T-helper 22 cell (primary cell): ENCODE results near the gene CFAP43.
A peak's percentile ranks its signal among the peaks of the same experiment; 100 is the strongest.
"Not testable (repeated sequence)": the region's sequence is repeated elsewhere in the genome, so short reads cannot be mapped to it uniquely, and the experiment has no call there.

ENCODE experiments used
- DNase-seq: peaks from one replicate; pipeline ENCODE4 v3.0.0-alpha.2; 2020; ENCODE audit warnings: low read depth

Gene CFAP43

DNA sequence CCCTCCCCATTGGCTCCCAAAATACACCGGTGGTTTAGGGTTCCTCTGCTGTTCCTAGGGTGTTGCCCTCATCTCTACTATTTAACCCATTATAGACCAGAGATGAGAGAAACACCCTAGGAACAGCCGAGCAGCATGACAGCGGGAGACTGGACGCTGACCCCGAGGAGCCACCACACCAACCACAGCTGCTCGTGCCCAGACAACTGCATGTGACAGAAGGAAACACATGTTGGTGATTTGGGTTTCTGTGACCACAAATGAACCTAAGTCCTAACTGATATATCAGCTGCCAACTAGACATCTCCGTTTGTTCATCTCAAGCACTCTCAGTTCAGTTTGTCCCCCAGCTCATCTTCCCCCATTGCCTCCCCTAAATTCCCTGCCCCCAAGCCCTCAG lies 13.4 kb downstream of the CFAP43 start:
- no peak for DNase-seq

DNA sequence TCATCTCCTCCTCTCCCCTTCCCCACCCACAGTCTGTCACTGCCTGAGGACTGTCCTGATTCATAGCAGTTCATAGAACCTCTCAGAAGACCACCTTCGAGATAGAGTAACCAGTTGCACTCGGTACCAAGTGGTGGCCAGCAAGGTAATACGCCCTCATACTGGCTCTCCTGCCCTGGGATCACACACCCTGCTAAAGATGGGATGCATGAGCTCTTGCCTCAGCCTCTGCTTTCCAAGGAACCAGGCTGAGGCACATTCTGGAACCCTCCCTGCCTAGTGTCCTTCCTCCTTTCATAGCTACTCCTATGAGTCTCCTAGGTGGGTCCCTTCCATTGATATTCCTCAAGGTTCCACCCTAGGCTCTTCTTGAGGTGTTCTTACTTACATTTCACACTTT lies 15.5 kb downstream of the CFAP43 start:
- DNase-seq = no peak

DNA sequence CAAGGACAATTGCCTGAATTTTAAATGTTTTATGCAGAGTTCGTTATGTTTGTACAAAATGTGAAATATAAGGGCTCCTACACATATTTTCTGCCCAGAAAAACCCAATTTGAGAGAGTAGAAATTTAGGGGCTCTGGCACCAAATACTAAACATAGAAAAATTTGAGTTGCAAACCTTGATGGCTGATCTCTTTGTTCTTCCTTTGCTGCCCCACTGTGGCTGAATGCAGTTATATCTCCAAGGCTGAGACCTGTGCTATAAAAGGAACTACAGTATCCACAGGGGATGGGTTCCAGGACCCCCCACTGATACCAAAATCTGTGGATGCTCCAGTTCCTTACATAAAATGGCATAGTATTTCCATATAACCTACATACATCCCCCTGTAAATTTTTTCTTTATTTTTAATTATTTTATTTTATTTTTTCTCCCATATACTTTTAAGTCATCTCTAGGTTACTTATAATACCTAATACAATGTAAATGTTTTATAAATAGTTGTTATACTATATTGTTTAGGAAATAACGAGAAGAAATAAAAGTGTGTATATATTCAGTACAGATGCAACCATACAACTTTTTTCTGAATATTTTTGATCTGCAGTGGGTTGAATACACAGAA lies 22.5 kb downstream of the CFAP43 start:
- peak; percentile 7 for DNase-seq

DNA sequence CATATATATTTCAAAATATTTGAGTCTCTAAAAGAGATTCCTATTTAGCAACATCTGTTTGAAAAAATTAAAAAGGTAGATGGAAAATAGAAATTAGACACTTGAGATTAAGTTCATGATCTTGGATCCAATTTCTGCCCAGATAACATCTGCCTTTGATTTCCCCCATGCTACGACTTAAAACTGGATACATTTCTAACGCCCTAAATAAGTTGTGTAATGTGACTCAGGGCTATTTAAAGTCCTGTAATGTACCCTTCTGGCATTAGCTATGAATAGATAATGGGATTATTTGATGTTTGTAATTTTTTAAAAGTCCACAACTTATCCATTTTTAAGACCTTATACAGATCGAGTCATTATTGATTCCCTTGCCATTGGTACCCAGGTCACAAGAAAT lies 23.4 kb downstream of the CFAP43 start:
- no peak for DNase-seq

DNA sequence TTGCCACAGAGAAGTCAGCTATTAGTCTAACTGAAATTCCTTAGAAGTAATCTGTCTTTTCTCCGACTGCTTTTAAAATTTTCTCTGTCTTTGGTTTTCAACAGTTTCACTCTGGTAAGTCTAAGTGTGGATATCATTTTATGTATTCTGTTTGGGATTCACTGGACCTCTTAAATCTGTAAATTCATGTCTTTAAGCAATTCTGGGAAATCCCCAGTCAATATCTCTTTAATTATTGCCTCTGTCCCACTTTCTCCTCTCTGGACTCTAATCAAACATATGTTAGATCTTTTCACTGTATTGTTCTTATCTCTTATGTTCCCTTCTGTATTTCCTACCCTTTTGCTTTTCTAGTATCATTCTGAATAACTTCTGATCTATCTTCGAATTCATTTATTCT lies 29.9 kb downstream of the CFAP43 start:
- DNase-seq = no peak

DNA sequence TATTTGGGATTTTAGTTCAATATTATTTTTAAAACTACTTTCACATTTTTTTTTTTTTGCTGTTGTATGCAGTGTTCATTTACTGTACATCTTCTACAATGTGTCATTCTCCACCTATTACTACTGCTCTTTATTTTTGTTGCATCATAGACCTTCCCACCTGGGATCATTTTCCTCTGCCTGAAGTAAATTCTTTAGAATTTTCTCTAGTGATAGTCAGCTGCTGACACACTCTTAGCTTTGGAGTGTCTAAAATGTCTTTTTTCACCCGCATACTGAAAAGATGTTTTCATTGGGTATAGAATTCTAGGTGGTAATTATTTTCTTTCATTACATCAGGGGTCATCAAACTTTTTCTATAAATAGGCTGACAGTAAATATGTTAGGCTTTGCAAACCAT lies 30.5 kb downstream of the CFAP43 start:
- DNase-seq = no peak

DNA sequence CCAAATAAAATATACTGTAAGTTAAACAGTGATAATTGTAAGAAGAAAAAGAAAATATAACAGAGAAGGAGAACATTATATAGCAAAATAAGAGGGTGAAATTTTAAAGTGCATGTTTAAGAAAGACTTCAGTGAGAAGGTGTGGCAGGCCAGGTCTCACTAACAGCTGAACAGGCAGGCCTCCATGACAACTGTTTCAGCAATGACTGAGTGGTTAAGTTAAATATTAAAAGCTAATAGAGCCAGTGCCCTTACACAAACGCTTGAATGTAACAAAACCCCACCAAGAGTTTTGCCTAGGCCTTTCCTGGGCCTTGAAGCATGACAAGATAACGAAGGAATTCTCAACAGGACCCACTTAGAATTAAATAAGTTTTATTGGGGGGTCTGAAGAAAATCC lies 32.6 kb downstream of the CFAP43 start:
- DNase-seq = no peak

DNA sequence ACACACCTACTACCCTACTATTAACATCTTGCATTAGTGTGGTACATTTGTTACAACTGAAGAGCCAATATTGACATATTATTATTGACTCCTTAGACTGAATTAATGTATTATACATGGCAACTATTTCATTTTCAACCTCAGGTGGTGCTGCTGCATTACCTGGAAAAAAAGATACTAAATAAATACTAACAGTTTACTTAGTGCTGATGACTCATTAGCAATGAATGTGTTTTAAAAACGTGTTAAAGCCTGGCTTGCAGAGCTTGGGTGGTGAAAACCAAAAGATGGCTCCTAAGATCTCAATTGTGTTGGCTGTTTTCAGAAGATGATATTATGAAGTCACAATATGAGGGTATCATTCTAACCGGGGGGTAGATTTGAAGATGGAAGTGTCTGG lies 34.8 kb downstream of the CFAP43 start:
- no peak for DNase-seq

DNA sequence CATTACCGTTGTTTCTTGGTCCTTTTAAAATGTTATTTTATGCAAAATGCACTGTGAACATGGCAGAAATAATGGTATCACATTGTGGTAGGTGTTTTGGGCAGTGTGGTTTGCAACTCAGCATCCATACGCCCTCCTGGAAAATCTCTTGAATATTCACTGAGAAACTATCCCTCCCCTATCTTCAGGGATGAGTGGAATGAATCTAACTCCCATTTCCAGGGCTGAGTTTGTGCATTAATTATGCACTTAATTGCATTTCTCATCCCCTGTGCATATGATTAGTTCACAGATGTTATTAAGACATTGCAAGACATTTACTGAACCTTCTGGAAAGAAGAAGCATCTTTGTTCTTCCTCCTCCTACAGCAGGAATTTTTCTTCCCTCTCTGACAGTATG lies 36.5 kb downstream of the CFAP43 start:
- DNase-seq = no peak

DNA sequence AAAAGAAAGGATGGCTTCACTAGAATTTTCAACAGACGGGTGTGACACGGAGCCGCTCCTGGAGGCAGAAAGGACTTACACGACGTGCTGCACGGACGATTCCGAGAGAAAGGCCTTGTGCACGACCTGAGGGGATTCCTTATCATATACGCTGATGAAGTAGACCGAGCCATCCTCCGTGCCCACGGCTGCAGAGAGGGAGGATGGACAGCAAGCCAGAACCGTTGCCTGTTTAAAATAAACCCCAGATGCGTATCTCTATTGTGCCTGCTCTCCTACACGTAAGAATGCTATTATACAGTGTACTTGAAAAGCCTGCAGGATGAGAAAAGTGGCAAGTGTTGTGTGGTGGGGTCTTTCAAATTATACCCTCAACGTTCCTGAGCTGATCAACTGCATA lies 38.4 kb downstream of the CFAP43 start:
- no peak for DNase-seq

DNA sequence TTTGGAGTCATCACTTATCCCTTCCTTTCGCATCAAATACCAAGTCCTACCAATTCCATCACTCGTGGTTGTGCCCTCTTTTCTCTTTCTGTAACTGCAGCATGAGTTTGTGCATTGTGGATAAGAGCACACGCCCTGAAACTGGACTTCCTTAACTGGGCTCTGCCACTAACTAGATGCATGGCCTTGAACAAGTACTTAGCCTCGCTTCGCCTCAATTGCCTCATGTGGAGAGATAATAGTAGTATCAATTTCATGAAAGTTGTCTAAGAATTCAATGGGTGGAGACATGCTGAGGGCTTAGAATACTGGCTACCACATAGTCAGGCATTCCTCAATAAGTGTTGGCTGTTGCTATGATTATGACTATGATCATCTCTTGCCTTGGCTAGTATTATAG lies 41.5 kb downstream of the CFAP43 start:
- DNase-seq = no peak

DNA sequence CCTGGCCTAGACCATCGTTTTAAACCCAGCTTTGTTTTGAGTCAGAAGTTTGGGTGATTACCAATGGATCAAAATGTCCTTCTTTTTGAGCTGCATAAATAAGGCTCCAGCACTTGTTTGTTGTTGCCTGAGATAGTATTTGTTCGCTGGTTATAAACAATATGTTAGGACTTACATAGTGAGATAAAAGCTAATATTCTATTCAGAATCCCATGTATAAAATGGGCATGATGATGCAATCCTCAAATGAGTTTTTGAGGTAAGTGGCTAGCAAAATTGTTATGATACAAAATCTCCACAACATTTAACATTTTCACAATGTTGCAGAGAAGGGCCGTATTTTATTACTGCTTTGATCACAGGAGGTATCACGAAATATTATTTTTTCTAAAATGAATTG lies 48.5 kb downstream of the CFAP43 start:
- DNase-seq = no peak

DNA sequence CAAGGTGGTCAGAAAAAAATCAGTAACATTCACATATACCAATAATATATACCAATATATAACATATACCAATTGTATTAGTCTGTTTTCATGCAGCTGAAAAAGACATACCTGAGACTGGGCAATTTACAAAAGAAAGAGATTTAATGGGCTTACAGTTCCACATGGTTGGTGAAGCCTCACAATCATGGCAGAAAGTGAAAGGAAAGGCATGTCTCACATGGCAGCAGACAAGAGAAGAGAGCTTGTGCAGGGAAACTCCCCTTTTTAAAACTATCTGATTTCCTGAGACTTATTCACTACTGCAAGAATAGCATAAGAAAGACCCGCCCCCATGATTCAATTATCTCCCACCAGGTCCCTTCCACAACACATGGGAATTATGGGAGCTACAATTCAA lies 58.0 kb downstream of the CFAP43 start:
- not testable (repeated sequence) for DNase-seq

DNA sequence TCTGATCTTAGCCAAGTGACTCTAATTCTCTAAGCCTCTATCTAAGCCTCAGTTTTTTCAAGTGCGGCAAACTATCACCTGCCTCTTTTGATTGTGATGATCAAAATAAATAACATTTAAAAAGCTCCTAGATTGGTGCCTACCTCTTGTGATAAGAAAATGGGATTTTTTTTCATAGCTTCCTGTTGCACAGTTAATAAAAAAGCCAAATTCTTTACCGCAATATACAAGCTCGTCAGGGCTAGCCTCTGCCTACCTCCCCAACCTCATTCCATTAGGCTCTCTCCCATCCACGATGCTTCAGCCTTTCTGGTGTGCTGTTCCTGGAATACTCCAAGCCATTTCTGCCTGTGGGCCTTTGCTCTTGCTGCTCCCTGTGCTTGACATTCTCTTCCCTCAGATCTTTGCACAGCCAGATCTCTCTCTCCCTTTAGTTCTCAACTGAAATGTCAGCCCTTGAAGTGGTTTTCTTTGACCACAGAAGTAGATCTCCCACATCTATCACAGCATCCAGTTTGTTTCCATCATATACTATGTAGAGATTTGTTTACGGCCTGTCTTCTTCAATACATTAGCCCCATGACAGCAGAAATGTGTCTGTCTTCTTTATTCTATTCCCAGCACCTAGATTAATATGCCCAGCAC lies 61.4 kb downstream of the CFAP43 start:
- no peak for DNase-seq

DNA sequence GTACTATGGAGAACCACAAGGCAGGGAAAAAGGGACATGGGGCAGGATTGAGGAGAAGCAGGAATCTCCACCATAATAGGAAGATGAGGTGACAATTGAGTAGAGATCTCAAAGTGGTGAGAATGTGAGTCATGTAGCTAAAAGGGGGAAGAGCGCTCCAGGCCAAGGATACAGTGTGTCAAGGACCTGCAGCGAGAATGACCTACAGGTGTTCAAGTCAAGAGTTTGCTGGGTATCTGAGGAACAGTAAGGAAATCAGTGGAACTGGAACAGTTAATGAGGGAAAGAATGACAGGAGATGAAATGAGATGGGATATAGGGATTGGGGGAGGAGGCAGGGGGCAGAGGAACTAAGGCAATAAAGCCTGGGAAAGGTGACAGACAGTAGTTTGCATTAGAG lies 76.6 kb downstream of the CFAP43 start:
- no peak for DNase-seq

DNA sequence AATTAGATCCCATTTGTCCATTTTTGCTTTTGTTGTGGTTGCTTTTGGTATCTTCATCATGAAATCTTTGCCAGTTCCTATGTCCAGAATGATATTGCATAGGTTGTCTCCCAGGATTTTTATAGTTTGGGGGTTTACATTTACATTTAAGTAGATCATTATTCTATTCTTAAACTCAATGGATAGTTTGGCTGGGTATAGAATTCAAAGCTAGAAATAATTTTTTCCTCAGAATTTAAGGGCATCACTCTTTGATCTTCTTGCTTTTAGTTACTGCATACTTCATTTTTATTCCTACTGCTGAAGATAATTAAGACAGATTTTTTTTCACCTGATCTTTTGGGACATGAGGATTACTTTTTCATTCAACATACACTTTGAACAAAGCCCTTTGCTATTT lies 80.4 kb downstream of the CFAP43 start:
- DNase-seq = no peak

DNA sequence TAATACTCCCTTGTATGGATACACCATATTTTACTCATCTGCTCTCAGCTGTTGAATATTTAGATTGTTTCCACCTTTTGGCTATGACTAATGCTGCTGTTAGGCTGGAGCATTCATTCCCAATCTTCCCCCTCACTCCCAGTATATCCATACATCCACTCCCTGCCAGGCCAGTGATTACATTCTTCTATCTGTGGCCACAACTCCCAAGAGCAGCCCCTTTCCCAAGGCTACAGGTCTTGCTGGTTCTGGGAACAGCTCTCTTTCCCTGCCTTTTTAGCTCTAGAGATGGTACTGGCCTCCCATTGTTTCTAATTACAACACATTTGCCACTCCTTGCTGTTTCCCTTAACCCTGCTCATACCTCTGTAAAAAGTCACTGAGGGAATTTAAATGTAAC lies 82.0 kb downstream of the CFAP43 start:
- DNase-seq = no peak

DNA sequence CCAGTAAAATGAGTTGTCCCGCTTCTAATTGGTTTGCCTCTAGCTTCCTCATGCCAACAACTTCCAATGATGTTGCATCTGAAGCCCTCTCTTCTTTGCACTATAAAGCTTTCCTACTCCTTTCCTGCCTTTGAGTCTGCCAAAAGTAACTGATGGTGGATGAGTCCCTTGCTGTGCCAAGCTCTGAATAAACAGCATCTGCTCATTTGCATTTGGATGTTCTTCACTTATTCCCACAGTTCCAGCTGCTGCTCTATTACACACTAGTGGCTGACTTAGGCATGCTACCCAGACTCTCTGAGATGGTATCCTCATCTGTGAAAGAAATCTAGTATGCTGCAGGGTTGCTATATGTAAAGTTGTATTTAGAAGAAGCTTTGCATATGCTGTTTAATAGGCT lies 85.3 kb downstream of the CFAP43 start:
- no peak for DNase-seq

DNA sequence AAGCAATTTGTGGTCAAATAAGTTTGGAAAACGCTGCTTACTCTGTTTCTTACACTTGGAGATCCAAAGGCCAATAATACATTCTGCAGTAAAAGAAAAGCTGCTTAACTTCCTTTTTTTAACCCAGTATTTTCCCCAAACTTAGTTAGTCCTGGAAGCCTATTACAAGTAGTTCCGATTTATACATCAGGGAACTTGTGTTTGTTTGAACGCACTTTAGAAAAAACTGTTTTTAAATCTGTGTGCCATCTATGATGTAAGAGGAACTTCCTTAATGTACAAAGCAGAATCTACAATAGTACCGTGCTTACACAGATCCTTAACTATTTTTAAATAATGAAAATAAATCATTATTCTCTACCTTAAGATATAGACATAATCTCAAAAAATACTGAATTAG lies 87.2 kb downstream of the CFAP43 start:
- DNase-seq = no peak

DNA sequence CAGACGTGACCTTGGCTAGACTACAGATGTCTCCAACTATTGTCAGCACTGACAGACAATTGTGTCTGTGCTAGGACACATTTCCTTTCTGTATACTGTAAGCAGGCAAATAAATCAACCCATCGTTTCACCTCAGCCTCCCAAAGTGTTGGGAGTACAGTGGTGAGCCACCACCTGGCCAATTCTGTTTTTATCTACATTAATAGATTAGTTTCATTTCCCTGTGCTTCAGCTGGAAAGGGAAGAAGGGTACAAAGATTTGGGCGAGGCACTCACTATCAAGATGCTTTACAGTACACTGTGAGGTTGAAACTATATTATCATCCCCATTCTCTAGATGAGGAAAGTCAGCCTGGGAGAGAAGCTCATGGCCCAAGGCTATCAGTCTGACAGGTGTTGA lies 88.3 kb downstream of the CFAP43 start:
- DNase-seq = no peak

DNA sequence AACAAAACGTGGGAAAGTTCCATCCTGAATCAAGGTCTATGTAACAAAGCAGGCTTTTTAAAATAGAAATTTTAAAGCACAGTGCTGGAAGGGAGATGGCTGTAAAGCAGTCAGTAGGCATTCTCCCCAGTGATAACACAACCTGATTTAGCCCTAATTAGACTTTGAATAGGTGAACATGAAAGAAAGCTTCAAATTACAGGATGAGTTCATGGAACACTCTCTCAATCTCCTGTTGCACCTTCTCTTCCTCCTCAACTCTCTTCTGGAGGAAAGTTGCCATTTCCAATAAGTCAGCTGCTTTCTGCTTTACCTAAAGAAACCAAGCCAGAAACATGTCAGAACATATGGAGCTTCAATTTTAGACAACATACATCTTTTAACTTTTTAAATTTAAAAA lies 90.1 kb downstream of the CFAP43 start:
- no peak for DNase-seq

DNA sequence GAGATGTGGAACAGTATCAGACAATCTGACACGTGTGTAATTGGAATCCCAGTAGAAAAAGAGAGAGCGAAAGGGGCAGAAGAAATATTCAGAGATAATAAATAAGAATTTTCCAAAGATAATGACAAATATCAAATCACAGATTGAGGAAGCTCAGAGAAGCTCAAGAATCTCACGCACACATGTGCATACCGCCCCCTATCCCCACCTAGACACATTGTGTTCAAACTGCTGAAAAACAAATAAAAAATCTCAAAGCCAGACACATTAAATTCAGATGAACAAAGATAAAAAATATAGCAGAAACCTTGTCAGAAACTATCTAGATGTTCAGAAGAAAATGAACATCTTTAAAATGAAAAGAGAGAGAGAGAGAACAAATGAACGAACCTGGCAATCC lies 92.9 kb downstream of the CFAP43 start:
- DNase-seq = no peak

DNA sequence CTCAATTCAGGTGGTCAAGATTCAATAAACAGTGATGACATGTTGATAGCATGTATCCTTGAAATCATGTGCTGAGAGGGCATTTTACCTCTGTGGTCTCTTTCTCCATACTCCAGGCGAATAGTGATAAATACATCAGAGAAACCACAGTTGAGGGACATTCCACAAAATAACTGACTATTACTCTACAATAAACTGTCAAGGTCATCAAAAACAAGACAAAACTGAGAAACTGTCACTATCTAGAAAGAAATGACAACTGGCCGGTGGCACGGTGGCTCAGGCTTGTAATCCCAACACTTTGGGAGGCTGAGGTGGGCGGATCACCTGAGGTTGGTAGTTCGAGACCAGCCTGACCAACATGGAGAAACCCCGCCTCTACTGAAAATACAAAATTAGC lies 94.0 kb downstream of the CFAP43 start:
- DNase-seq = no peak

DNA sequence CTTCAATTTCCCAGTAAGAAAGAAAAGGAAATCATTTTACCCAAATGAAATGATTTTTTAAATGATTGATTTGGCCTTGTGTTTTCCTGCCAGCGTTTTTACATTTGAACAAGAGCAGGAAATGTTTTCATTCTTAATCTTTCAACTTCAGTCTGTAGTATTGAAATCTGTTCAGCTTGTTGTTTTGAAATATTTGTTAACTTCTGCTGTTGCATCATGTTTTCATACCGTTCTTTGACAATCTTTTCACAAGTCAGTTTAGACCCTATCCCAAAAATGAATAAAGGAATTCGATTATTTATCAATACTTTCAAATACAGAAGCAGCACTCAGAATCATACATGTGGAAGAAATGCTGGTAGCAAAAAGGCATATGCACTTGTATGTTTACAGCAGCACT lies 102.1 kb downstream of the CFAP43 start:
- no peak for DNase-seq

DNA sequence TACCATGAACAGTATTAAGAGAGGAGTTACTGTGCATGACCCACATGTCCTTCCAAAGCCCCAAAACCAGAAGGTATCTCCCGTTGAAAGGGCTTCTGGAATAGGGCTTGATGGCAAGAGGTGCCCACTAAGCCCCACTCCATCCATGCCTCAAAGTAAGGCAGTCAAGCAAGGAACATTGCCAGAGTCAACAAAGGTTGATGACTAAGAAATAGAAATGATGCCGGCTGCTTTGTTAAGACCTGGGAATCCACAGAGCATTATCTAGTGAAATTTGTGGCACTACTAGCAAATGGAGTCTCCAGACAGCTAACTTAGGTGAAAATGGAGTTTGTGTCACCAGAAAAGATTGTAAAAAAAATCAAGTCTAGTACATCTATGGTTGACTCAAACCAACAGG lies 104.0 kb downstream of the CFAP43 start:
- no peak for DNase-seq
